GM23248 (cell line): ENCODE measurements around the gene PDE4B. TPM values are rescaled to one million over a fixed set of nuclear protein-coding genes. Genes with fewer than 3 reads are reported as not detected.
A peak's percentile ranks its signal among the peaks of the same experiment; 100 is the strongest.

ENCODE experiments used
- DNase-seq: peaks from one replicate; pipeline ENCODE4 v3.0.0-alpha.2; 2015
- H2AFZ ChIP-seq: fragments of 200-600 bp; sonication (generic); 2 replicates; pipeline ENCODE4 v1.6.1; 2016; ENCODE audit warnings: antibody characterized with exemption
- H3F3A ChIP-seq: fragments of 200-600 bp; sonication (generic); 2 replicates; pipeline ENCODE4 v1.6.1; 2016; ENCODE audit warnings: mild to moderate bottlenecking, antibody characterized with exemption, mixed run types; ENCODE audit not compliant: insufficient read depth
- H3K27ac ChIP-seq: fragments of 200-600 bp; sonication (generic); 2 replicates; pipeline ENCODE4 v1.5.1; 2016; ENCODE audit warnings: mild to moderate bottlenecking
- H3K27me3 ChIP-seq: fragments of 200-600 bp; sonication (generic); replicated peaks from 2 replicates; pipeline ENCODE4 v1.6.1; 2016; ENCODE audit warnings: mild to moderate bottlenecking; ENCODE audit not compliant: insufficient read depth
- H3K36me3 ChIP-seq: fragments of 200-600 bp; sonication (generic); 2 replicates; pipeline ENCODE4 v1.6.1; 2016; ENCODE audit warnings: low read depth, mild to moderate bottlenecking
- H3K4me1 ChIP-seq: fragments of 200-600 bp; sonication (generic); 2 replicates; pipeline ENCODE4 v1.6.1; 2016; ENCODE audit warnings: mild to moderate bottlenecking; ENCODE audit not compliant: insufficient read depth
- H3K4me2 ChIP-seq: fragments of 200-600 bp; sonication (generic); one replicate; pipeline ENCODE4 v1.6.1; 2016; ENCODE audit warnings: mild to moderate bottlenecking; ENCODE audit not compliant: unreplicated experiment
- H3K4me3 ChIP-seq: fragments of 200-600 bp; sonication (generic); 2 replicates; pipeline ENCODE4 v1.5.1; 2016; ENCODE audit warnings: mild to moderate bottlenecking
- H3K79me2 ChIP-seq: fragments of 200-600 bp; sonication (generic); 2 replicates; pipeline ENCODE4 v1.6.1; 2016; ENCODE audit warnings: mild to moderate bottlenecking; ENCODE audit not compliant: insufficient read depth
- H3K9ac ChIP-seq: fragments of 200-600 bp; sonication (generic); 2 replicates; pipeline ENCODE4 v1.6.1; 2016; ENCODE audit warnings: mild to moderate bottlenecking
- H3K9me2 ChIP-seq: fragments of 200-600 bp; sonication (generic); 2 replicates; pipeline ENCODE4 v1.6.1; 2016; ENCODE audit warnings: mixed run types, mild to moderate bottlenecking, moderate library complexity; ENCODE audit not compliant: insufficient read depth
- H3K9me3 ChIP-seq: fragments of 200-600 bp; sonication (generic); one replicate; pipeline ENCODE4 v1.6.1; 2017; ENCODE audit warnings: low read depth
- H4K20me1 ChIP-seq: fragments of 200-600 bp; sonication (generic); 2 replicates; pipeline ENCODE4 v1.6.0; 2016; ENCODE audit not compliant: insufficient read depth
- EZH2 ChIP-seq: fragments of 200-600 bp; sonication (generic); IDR thresholded peaks from 2 replicates; pipeline ENCODE4 v1.6.1; 2018; ENCODE audit warnings: antibody characterized with exemption, mild to moderate bottlenecking; ENCODE audit not compliant: insufficient read depth, poor library complexity, severe bottlenecking
- EZH2phosphoT487 ChIP-seq: fragments of 200-600 bp; sonication (generic); IDR thresholded peaks from 2 replicates; pipeline ENCODE4 v1.6.1; 2018; ENCODE audit warnings: antibody characterized with exemption, moderate library complexity, mild to moderate bottlenecking, low read depth; ENCODE audit not compliant: insufficient read depth
- WGBS, 2 experiments: methylation state at CpG; one replicate each; pipeline ENCODE4 v1.1.6; 2015 to 2017; ENCODE audit warnings: low lambda C conversion rate in 2 of 2, low coverage in 1 of 2; ENCODE audit errors: missing lambda C conversion rate in 2 of 2; 5-methylcytosine and 5-hydroxymethylcytosine counted together
- in situ Hi-C: fragments of 300-500 bp; cut with MboI; formaldehyde crosslinking; loops from 2 replicates; pipeline ENCODE4 v1.15.0; 2020
- polyA plus RNA-seq: library from polyadenylated mRNA; unstranded; fragments of >200 nt; fragmentation: Nextera tagmentation; extraction: Ambion mirVana; gene quantifications from 2 replicates; pipeline ENCODE4 v1.2.1, GENCODE V29; 2016
- total RNA-seq: library from RNA; depleted of rRNA; stranded (reverse); fragments of >200 nt; shearing (Covaris generic); gene quantifications from 2 replicates; pipeline ENCODE4 v1.2.3, GENCODE V29; 2014

The PDE4B gene
- total and polyA plus RNA-seq, 2 experiments from 2014 or later: 19.9 to 36.2 TPM

DNA sequence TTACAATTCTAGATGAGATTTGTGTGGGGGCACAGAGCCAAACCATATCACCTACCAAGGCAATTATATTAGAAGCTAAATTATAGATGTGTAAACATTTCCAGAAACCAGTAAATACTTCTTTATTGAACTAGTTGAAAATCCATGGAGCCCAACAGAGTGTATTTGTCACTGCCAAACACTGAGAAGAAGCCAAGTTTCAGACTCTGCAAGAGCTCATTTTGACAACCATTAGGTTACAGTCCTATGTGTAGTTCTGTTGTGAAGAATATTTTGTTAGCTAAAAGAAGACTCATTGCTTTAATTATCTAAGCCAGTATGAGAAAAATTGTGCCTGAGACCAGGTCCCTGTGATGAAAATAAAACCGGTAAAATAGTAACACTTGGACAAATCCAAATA, 382.4 kb downstream of the PDE4B start:
- TF ChIP-seq EZH2phosphoT487 (no peak), EZH2 (no peak)
- Histone ChIP-seq H3K4me3 (no peak overlapping the region), H3K4me2 (no peak overlapping the region)

DNA sequence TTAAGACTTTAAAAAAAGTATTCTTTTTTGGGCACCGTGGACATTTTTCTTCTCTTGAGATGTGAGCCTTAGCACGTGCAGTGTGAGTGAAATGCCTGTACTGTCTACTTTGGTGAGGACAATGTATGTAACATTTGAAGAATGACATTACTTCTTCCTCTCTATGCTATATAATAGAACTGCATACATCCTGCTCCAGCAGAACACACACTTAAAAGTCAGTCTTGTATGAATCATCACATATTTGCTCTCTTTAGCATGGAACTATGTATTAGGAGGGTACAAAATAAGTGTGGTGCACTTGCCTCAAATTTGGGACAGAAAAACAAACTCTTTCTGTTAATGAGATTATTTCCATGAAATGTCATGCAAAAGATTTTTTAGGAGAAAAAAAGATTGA, 382.9 kb downstream of the PDE4B start:
- no peak for DNase-seq
- 0 out of 2 replicates have a peak, but pooled peaks cover 3% of the 10 kb centered on the region for H3K4me1 ChIP-seq
- no peak for TF ChIP-seq EZH2
- TF ChIP-seq EZH2phosphoT487: no peak
- H2AFZ ChIP-seq: no peak overlapping the region
- no peaks in the 10 kb centered on the region for H3K27me3 ChIP-seq
- no peaks in the 10 kb centered on the region for H3K9me3 ChIP-seq
- H3K9ac ChIP-seq: no peak overlapping the region
- WGBS, 2 experiments: 30 to 35% methylated on average over 2 of the region's 2 CpGs
- H3K9me2 ChIP-seq: no peaks in the 10 kb centered on the region
- no peak overlapping the region for H3K4me2 ChIP-seq
- H3K27ac ChIP-seq: no peak overlapping the region
- in situ Hi-C loops: no loop called here
- H3F3A ChIP-seq: no peaks in the 10 kb centered on the region
- H3K79me2 ChIP-seq: no peaks in the 10 kb centered on the region
- no peaks in the 10 kb centered on the region for H3K36me3 ChIP-seq
- H4K20me1 ChIP-seq: no peaks in the 10 kb centered on the region; the same call in 1 of the 2 replicates
- no peak overlapping the region for H3K4me3 ChIP-seq

More for the DNA sequence above, 382.4 kb downstream of the PDE4B start:
- Histone ChIP-seq H3F3A (no peaks in the 10 kb centered on the region), H3K27ac (no peak overlapping the region), H4K20me1 (no peaks in the 10 kb centered on the region; the same call in 1 of the 2 replicates), H3K9me2 (no peaks in the 10 kb centered on the region), H3K9ac (no peak overlapping the region), H3K36me3 (no peaks in the 10 kb centered on the region), H3K4me1 (0 out of 2 replicates have a peak, but pooled peaks cover 3% of the 10 kb centered on the region), H3K79me2 (no peaks in the 10 kb centered on the region), H2AFZ (no peak overlapping the region), H3K9me3 (no peaks in the 10 kb centered on the region), H3K27me3 (no peaks in the 10 kb centered on the region)
- DNase-seq: no peak
- 80 to 87% methylated on average over 1 of the region's 1 CpG for WGBS, 2 experiments
- in situ Hi-C loops: no loop called here

DNA sequence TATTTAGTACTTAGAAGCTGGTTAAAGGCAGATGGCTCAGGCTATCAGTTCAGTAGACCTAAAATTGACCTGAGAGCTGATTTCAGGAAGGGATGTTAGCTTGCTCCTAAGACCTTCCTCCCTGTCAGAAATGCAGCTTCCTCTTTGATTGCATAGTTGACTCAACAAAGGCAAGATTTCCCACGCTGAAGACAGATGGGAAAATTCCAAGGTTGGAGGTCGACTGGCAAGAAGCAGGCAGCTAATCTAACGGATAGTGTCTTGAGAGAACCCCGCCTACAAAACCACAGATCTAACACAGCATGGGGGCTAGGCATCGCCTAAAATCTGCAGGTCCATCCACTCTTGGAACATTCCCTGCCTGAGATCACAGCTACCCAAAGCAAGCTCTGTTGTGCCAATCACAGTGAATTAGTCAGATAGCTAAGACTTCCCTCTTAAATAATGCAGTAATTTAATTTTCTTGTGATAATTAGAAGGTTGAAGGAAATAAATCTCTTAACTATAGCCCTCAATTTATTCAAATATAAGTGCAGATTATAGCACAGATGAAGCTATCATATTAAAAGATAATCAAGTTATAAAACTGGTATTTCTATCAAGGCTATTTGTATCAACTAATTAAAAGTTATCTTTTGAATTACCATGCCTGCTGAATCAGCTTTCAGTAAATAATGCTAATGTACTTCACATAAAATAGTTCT, 383.5 kb downstream of the PDE4B start:
- no peaks in the 10 kb centered on the region for H3K9me3 ChIP-seq
- WGBS, 2 experiments: 27 to 36% methylated on average over 5 of the region's 5 CpGs
- no peaks in the 10 kb centered on the region for H3K27me3 ChIP-seq
- no peak overlapping the region for H3K4me2 ChIP-seq
- no peaks in the 10 kb centered on the region for H3K9me2 ChIP-seq
- H3K4me3 ChIP-seq: no peak overlapping the region
- H3K4me1 ChIP-seq: 0 out of 2 replicates have a peak, but pooled peaks cover 3% of the 10 kb centered on the region
- DNase-seq: peak; percentile 13
- H3K9ac ChIP-seq: no peak overlapping the region
- in situ Hi-C loops: no loop called here
- no peaks in the 10 kb centered on the region for H3F3A ChIP-seq
- no peak overlapping the region for H2AFZ ChIP-seq
- no peak overlapping the region for H3K27ac ChIP-seq
- no peaks in the 10 kb centered on the region; the same call in 1 of the 2 replicates for H4K20me1 ChIP-seq
- H3K79me2 ChIP-seq: no peaks in the 10 kb centered on the region
- no peak for TF ChIP-seq EZH2phosphoT487
- TF ChIP-seq EZH2: no peak
- no peaks in the 10 kb centered on the region for H3K36me3 ChIP-seq

DNA sequence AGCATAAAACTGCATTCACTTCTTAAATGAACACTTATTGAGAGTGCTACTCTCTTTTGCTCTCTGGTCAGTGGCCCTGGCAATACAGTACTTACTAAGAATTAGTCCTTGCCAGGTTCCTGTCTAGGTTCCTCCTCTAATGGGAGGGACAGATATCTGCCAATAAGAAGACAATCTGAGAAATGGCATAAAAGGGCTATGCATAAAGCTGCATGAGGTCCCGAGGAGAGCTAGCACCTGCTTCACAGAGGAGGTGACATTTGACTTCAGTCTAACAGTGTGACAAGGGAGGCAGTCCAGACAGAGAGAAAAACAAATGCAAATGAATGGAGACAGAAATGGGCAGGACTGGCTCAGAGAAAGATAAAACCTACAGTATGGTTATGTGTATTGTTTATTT, 384.1 kb downstream of the PDE4B start:
- Histone ChIP-seq H3K9ac (no peak overlapping the region), H3K9me3 (no peaks in the 10 kb centered on the region), H3K79me2 (no peaks in the 10 kb centered on the region), H3K4me2 (no peak overlapping the region), H3K4me3 (no peak overlapping the region), H4K20me1 (no peaks in the 10 kb centered on the region; the same call in 1 of the 2 replicates), H3K9me2 (no peaks in the 10 kb centered on the region), H3K27me3 (no peaks in the 10 kb centered on the region), H3K36me3 (no peaks in the 10 kb centered on the region), H3F3A (no peaks in the 10 kb centered on the region), H3K27ac (no peak overlapping the region), H2AFZ (no peak overlapping the region), H3K4me1 (0 out of 2 replicates have a peak, but pooled peaks cover 3% of the 10 kb centered on the region)
- DNase-seq: no peak
- TF ChIP-seq EZH2 (no peak), EZH2phosphoT487 (no peak)
- WGBS, 2 experiments: 4 to 11% methylated on average over 1 of the region's 1 CpG
- in situ Hi-C loops: no loop called here
